KMS-11 (cell line): ENCODE measurements around the gene PRB2.
"Not testable (repeated sequence)": the region's sequence is repeated elsewhere in the genome, so short reads cannot be mapped to it uniquely, and the experiment has no call there.

Experiments
- H2AFZ ChIP-seq: fragments of 200-600 bp; sonication (generic); 2 replicates; pipeline ENCODE4 v1.6.1; 2016; ENCODE audit warnings: antibody characterized with exemption, mixed run types, low read depth
- H3K27ac ChIP-seq: fragments of 200-600 bp; sonication (generic); 2 replicates; pipeline ENCODE4 v1.6.1; 2016; ENCODE audit warnings: mild to moderate bottlenecking, mixed run types
- H3K27me3 ChIP-seq: fragments of 200-600 bp; sonication (generic); 2 replicates; pipeline ENCODE4 v1.6.1; 2017; ENCODE audit warnings: mild to moderate bottlenecking, low read depth, mixed run types, moderate library complexity; ENCODE audit not compliant: insufficient read depth
- H3K36me3 ChIP-seq: fragments of 200-600 bp; sonication (generic); 2 replicates; pipeline ENCODE4 v1.6.1; 2017; ENCODE audit warnings: mild to moderate bottlenecking, mixed run types; ENCODE audit not compliant: insufficient read depth
- H3K4me1 ChIP-seq: fragments of 200-600 bp; sonication (generic); 2 replicates; pipeline ENCODE4 v1.6.1; 2016; ENCODE audit warnings: mild to moderate bottlenecking, low read depth, mixed run types; ENCODE audit not compliant: poor library complexity, severe bottlenecking
- H3K4me2 ChIP-seq: fragments of 200-600 bp; sonication (generic); 2 replicates; pipeline ENCODE4 v1.7.0; 2016; ENCODE audit warnings: mild to moderate bottlenecking, mixed run types
- H3K4me3 ChIP-seq: fragments of 200-600 bp; sonication (generic); IDR thresholded peaks from 2 replicates; pipeline ENCODE4 v1.6.1; 2017; ENCODE audit warnings: low read depth, low read length, mixed read lengths; ENCODE audit not compliant: insufficient read depth
- H3K79me2 ChIP-seq: fragments of 200-600 bp; sonication (generic); 2 replicates; pipeline ENCODE4 v1.6.1; 2016; ENCODE audit warnings: low read depth, mixed run types; ENCODE audit not compliant: insufficient read depth
- H3K9ac ChIP-seq: fragments of 200-600 bp; sonication (generic); 2 replicates; pipeline ENCODE4 v1.6.1; 2016; ENCODE audit warnings: mild to moderate bottlenecking, mixed run types
- H4K20me1 ChIP-seq: fragments of 200-600 bp; sonication (generic); 2 replicates; pipeline ENCODE4 v1.6.1; 2016; ENCODE audit warnings: mild to moderate bottlenecking, mixed run types; ENCODE audit not compliant: insufficient read depth
- TF ChIP-seq, protein P1 (sequence below): fragments of 200-600 bp; sonication (generic); conservative IDR thresholded peaks from 2 replicates; pipeline ENCODE4 v1.6.1; 2017; ENCODE audit warnings: low read depth, mild to moderate bottlenecking, antibody characterized with exemption, low read length, moderate library complexity, mixed read lengths

PRB2 gene

DNA sequence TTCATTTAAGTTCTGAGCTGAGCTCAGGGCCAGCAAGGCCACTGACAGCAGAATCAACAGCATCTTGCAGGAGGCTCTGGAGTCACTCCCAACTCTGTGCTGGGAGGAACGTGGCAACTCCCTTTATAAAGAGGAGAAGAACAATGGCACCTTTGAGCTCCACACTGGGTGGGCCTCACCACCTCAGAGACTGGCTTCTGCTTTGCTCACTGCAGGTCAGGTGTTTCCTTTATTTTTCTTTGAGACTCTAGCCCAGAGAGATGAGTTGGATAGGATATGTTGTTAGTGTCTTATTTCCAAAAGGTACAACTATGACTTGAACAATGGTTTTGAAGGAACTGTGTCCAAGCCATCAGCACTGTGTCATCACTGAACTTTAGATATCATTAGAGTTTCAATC lies at the start of gene PRB2:
Gene PRB2 (minus strand): TSS at position 101 of the 400 bp plus-strand sequence. CDS start 38 bp downstream, at position 63.
- H3K4me1 ChIP-seq, H3K27ac ChIP-seq, H4K20me1 ChIP-seq, H3K4me2 ChIP-seq, H2AFZ ChIP-seq, H3K36me3 ChIP-seq, H3K4me3 ChIP-seq, H3K9ac ChIP-seq, H3K27me3 ChIP-seq, H3K79me2 ChIP-seq: not testable (repeated sequence)

DNA sequence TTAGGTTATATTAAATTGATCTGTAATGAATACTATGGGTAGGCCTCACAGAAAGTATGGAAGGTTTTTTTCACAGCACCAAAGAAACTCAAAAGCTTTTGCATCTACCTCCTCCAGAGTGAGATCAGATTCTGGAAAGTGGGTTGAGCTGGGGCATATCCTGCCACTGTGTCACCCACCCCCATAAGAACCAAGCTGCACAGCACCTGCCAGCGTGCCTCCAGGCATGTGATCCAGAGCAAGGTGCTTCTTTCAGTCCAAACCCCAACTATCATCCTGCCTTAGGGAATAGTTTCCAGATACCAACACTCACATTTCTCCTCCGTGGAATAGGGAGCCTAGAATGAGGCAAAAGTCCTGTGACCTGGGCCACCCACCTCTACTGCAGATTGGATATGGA lies 42.6 kb upstream of the PRB2 start:
- Histone ChIP-seq H3K4me2 (no peak overlapping the region), H3K9ac (no peak overlapping the region), H3K27ac (no peak overlapping the region), H3K4me1 (no peaks in the 10 kb centered on the region), H2AFZ (no peak overlapping the region), H3K27me3 (no peaks in the 10 kb centered on the region), H4K20me1 (no peaks in the 10 kb centered on the region), H3K4me3 (no peak overlapping the region), H3K36me3 (no peaks in the 10 kb centered on the region), H3K79me2 (no peaks in the 10 kb centered on the region)
- TF ChIP-seq, protein P1, sequence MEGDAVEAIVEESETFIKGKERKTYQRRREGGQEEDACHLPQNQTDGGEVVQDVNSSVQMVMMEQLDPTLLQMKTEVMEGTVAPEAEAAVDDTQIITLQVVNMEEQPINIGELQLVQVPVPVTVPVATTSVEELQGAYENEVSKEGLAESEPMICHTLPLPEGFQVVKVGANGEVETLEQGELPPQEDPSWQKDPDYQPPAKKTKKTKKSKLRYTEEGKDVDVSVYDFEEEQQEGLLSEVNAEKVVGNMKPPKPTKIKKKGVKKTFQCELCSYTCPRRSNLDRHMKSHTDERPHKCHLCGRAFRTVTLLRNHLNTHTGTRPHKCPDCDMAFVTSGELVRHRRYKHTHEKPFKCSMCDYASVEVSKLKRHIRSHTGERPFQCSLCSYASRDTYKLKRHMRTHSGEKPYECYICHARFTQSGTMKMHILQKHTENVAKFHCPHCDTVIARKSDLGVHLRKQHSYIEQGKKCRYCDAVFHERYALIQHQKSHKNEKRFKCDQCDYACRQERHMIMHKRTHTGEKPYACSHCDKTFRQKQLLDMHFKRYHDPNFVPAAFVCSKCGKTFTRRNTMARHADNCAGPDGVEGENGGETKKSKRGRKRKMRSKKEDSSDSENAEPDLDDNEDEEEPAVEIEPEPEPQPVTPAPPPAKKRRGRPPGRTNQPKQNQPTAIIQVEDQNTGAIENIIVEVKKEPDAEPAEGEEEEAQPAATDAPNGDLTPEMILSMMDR, result no peak

DNA sequence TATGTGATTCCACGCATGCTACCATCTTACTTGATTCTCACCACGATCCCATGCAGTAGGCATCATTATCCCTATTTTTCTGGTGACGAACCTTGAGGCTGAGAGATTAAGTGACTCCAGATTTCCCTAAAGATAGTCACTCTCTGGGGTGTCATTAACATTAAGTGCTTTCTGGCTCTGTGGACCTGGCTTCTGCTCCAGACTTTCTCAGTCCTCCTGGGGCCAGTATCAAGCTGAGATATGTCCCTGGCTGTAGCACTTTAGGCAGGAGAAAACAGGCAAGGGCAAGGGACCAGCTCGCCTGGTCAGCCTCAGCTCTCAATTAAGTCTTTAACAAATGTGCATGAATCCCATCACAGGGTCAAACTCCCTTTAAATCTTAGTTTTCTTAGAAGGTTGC lies 38.3 kb upstream of the PRB2 start:
- Histone ChIP-seq H3K27me3 (no peaks in the 10 kb centered on the region), H3K4me1 (no peaks in the 10 kb centered on the region), H4K20me1 (no peaks in the 10 kb centered on the region), H3K27ac (no peak overlapping the region), H3K4me2 (no peak overlapping the region), H2AFZ (no peak overlapping the region), H3K79me2 (no peaks in the 10 kb centered on the region), H3K9ac (no peak overlapping the region), H3K36me3 (no peaks in the 10 kb centered on the region), H3K4me3 (no peak overlapping the region)
- TF ChIP-seq, protein P1, result no peak

DNA sequence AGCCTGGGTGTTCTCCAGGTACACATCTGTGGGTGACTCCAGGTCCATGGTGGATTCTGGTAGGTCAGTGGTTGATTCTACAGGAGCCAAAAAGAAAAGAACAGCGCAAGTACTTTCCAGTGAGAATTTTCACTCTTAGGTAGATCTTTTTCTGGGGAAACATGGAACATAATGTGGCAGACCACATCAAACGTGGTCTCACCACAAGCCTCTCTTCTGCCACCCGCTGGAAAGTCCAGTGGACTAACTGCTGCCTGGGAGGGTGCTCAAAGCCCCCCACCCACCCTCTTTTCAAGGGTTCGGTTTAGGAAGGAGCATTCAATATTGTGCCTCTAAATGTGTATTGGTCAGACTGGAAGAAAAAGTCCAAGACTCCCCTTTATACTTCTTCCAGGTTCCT lies 36.1 kb upstream of the PRB2 start:
- H2AFZ ChIP-seq, result no peak overlapping the region
- no peak overlapping the region for H3K4me2 ChIP-seq
- no peak overlapping the region for H3K9ac ChIP-seq
- no peak overlapping the region for H3K27ac ChIP-seq
- H3K4me1 ChIP-seq, result no peaks in the 10 kb centered on the region
- H3K27me3 ChIP-seq, result no peaks in the 10 kb centered on the region
- TF ChIP-seq, protein P1, result no peak
- H3K36me3 ChIP-seq, result no peaks in the 10 kb centered on the region
- no peak overlapping the region for H3K4me3 ChIP-seq
- H4K20me1 ChIP-seq, result no peaks in the 10 kb centered on the region
- no peaks in the 10 kb centered on the region for H3K79me2 ChIP-seq

DNA sequence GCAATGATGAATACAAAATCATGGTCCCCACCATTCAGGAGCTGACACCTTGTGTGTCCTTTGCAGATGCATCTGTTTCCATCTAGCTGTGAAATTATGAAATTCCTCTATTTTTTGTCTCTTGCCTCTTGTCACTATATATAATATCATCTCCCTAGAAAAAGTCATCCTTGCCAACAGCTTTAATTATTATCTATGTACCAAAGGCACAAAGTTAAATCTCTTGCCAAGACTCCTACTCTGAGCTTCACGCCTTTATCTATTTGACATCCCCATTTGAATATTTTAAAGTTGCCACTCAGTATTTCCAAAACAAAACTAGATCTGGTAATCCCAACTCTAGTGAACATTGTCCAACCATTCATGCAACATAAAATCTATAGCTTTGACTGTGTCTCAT lies 32.0 kb upstream of the PRB2 start:
- H4K20me1 ChIP-seq, result no peaks in the 10 kb centered on the region
- H3K36me3 ChIP-seq, result no peaks in the 10 kb centered on the region
- no peak overlapping the region for H3K9ac ChIP-seq
- no peak overlapping the region for H3K4me2 ChIP-seq
- no peak overlapping the region for H3K27ac ChIP-seq
- no peak overlapping the region for H3K4me3 ChIP-seq
- no peaks in the 10 kb centered on the region for H3K27me3 ChIP-seq
- H3K79me2 ChIP-seq, result no peaks in the 10 kb centered on the region
- H2AFZ ChIP-seq, result no peak overlapping the region
- TF ChIP-seq, protein P1, result no peak
- no peaks in the 10 kb centered on the region for H3K4me1 ChIP-seq
